Left ventricle myocardium inferior (tissue), 1 donor: ENCODE measurements around the gene CERT1. TPM values are rescaled to one million over a fixed set of nuclear protein-coding genes. Genes with fewer than 3 reads are reported as not detected.
"Not testable (repeated sequence)": the region's sequence is repeated elsewhere in the genome, so short reads cannot be mapped to it uniquely, and the experiment has no call there.

Source experiments
- DNase-seq: peaks from one replicate; pipeline ENCODE4 v3.0.0-alpha.2; 2020
- H3K27ac ChIP-seq: fragments of 200-600 bp; replicated peaks from 2 replicates; pipeline ENCODE4 v1.8.0; 2021
- H3K27me3 ChIP-seq: fragments of 200-600 bp; 2 replicates; pipeline ENCODE4 v1.8.0; 2021; ENCODE audit warnings: low read depth
- H3K36me3 ChIP-seq: fragments of 200-600 bp; 2 replicates; pipeline ENCODE4 v1.8.0; 2021
- H3K4me1 ChIP-seq: fragments of 200-600 bp; 2 replicates; pipeline ENCODE4 v1.8.0; 2021
- H3K4me3 ChIP-seq: fragments of 200-600 bp; 2 replicates; pipeline ENCODE4 v1.8.0; 2021; ENCODE audit warnings: mild to moderate bottlenecking, moderate library complexity
- H3K9me3 ChIP-seq: fragments of 200-600 bp; replicated peaks from 2 replicates; pipeline ENCODE4 v1.8.0; 2021
- CTCF ChIP-seq: fragments of 200-600 bp; IDR thresholded peaks from 2 replicates; pipeline ENCODE4 v1.8.0; 2021; ENCODE audit warnings: antibody characterized with exemption, mild to moderate bottlenecking, borderline replicate concordance
- intact Hi-C: fragments of 100-400 bp; cut with micrococcal nuclease; formaldehyde crosslinking; loops from one replicate; pipeline ENCODE4 v1.11.0; 2022
- total RNA-seq: library from RNA; stranded (reverse); fragmentation: NEBNext Ultra II Directional; extraction: Animal tissue kit (Norgen Biotek cat#: 25700); gene quantifications from one replicate; pipeline ENCODE4 v1.2.1, GENCODE V29; 2021
- donor health status: DM: no; HTN: yes; CAD: no; lungs with severe emphysema.

The CERT1 gene
- total RNA-seq, 1 donor from 2014 or later, result 28.8 TPM

DNA sequence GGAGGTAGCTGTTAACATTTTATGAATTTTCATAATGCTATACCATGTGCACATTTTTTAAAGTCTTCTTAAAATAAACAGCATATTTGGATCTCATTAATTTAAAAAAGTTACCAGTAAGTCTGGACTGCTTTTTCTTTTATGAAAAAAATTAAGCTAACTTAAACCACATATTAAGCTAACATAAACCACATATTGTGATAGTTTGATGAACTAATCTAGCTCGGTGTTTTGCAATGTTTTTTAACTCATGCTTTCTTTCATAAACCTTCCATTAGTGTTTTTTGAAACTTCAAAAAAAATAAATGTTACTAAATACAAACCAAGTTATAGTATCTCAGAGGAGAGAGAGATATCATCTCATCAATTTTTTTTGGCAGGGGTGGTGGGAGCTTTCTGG lies 26.8 kb upstream of the CERT1 start:
- no peak for TF ChIP-seq CTCF
- DNase-seq, result no peak
- peaks cover 17% of the 10 kb centered on the region for H3K36me3 ChIP-seq
- no peak overlapping the region for H3K27ac ChIP-seq
- H3K27me3 ChIP-seq, result no peaks in the 10 kb centered on the region
- intact Hi-C loops, result no loop called here
- H3K4me1 ChIP-seq, result peaks cover 31% of the 10 kb centered on the region
- H3K9me3 ChIP-seq, result peaks cover 25% of the 10 kb centered on the region
- no peak overlapping the region for H3K4me3 ChIP-seq

GRCh38 chr5:75536694-75537360 lies 25.4 kb upstream of the CERT1 start:
- no peak overlapping the region for H3K4me3 ChIP-seq
- no peak for TF ChIP-seq CTCF
- peaks cover 31% of the 10 kb centered on the region for H3K4me1 ChIP-seq
- DNase-seq, result no peak
- H3K27me3 ChIP-seq, result no peaks in the 10 kb centered on the region
- intact Hi-C loops, result no loop called here
- peaks cover 34% of the 10 kb centered on the region for H3K9me3 ChIP-seq
- H3K27ac ChIP-seq, result no peak overlapping the region
- peaks cover 17% of the 10 kb centered on the region for H3K36me3 ChIP-seq

- Histone ChIP-seq H3K27ac (no peak overlapping the region), H3K4me1 (peaks cover 31% of the 10 kb centered on the region), H3K9me3 (peaks cover 34% of the 10 kb centered on the region), H3K27me3 (no peaks in the 10 kb centered on the region), H3K36me3 (peaks cover 17% of the 10 kb centered on the region), H3K4me3 (no peak overlapping the region)
- no peak for TF ChIP-seq CTCF
- DNase-seq, result no peak
- intact Hi-C loops, result no loop called here
These were observed 24.7 kb upstream of the CERT1 start for GRCh38 chr5:75536147-75536546.

DNA sequence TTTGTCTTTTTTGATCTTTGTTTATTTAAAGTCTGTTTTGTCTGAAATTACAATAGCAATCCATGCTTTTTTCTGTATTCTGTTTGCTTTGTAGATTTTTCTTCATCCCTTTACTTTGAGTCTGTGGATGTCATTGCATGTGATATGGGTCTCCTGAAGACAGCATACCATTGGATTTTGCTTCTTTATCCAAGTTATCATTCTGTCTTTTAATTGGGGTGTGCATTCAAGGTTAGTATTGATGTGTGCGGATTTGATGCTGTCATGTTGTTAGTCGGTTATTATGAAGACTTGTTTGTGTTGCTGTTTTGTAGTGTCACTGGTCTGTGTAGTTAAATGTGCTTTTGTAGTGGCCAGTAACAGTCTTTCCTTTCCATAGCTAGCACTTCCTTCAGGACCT lies 23.3 kb upstream of the CERT1 start:
- peaks cover 17% of the 10 kb centered on the region for H3K36me3 ChIP-seq
- peaks cover 34% of the 10 kb centered on the region for H3K9me3 ChIP-seq
- no peak for TF ChIP-seq CTCF
- no peak overlapping the region for H3K27ac ChIP-seq
- H3K4me3 ChIP-seq, result no peak overlapping the region
- intact Hi-C loops, result no loop called here
- no peaks in the 10 kb centered on the region for H3K27me3 ChIP-seq
- DNase-seq, result no peak
- peaks cover 29% of the 10 kb centered on the region for H3K4me1 ChIP-seq

GRCh38 chr5:75533716-75534115 lies 22.3 kb upstream of the CERT1 start:
- intact Hi-C loops, H3K4me3 ChIP-seq, DNase-seq, H3K27me3 ChIP-seq, H3K27ac ChIP-seq: not testable (repeated sequence)
- peaks cover 17% of the 10 kb centered on the region for H3K36me3 ChIP-seq
- H3K9me3 ChIP-seq, result peaks cover 34% of the 10 kb centered on the region
- H3K4me1 ChIP-seq, result peaks cover 19% of the 10 kb centered on the region

DNA sequence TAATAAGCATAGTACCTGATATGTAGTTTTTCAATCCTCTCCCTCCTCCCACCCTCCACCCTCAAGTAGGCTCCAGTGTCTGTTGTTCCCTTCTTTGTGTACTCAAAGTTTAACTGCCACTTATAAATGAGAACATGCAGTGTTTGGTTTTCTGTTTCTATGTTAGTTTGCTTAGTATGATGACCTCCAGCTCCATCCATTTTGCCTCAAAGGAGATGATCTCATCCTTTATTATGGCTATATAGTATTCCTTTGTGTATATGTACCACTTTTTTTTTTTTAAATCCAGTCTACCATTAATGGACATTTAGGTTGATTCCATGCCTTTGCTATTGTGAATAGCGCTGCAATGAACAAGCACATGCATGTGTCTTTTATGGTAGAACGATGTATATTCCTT lies 20.8 kb upstream of the CERT1 start:
- no peaks in the 10 kb centered on the region for H3K27me3 ChIP-seq
- intact Hi-C loops, result no loop called here

More for the DNA sequence above, 20.8 kb upstream of the CERT1 start:
- Histone ChIP-seq H3K4me1 (peaks cover 14% of the 10 kb centered on the region), H3K9me3 (peaks cover 34% of the 10 kb centered on the region), H3K4me3 (no peak overlapping the region), H3K36me3 (peaks cover 17% of the 10 kb centered on the region), H3K27ac (no peak overlapping the region)
- TF ChIP-seq CTCF, result no peak
- DNase-seq, result no peak
